Ishikawa (cell line): ENCODE data around the gene TMEM106B.

Experiments used
- CREB1 ChIP-seq: IDR thresholded peaks from 2 replicates; pipeline ENCODE4 v1.6.1; 2012; ENCODE audit warnings: low read depth
- EGR1 ChIP-seq: IDR thresholded peaks from 2 replicates; pipeline ENCODE4 v1.6.1; 2012
- EP300 ChIP-seq: IDR thresholded peaks from 2 replicates; pipeline ENCODE4 v1.6.1; 2012; ENCODE audit warnings: borderline replicate concordance
- MAX ChIP-seq: IDR thresholded peaks from 2 replicates; pipeline ENCODE4 v1.6.1; 2012
- NFIC ChIP-seq: IDR thresholded peaks from 2 replicates; pipeline ENCODE4 v1.6.1; 2012
- RAD21 ChIP-seq: IDR thresholded peaks from 2 replicates; pipeline ENCODE4 v1.6.1; 2012; ENCODE audit warnings: low read depth
- TEAD4 ChIP-seq: IDR thresholded peaks from 2 replicates; pipeline ENCODE4 v1.6.1; 2012
- USF1 ChIP-seq: IDR thresholded peaks from 2 replicates; pipeline ENCODE4 v1.6.1; 2012
- ZBTB7A ChIP-seq: IDR thresholded peaks from 2 replicates; pipeline ENCODE4 v1.6.1; 2012; ENCODE audit warnings: low read depth

- TF ChIP-seq MAX (no peak), RAD21 (no peak), EGR1 (no peak), TEAD4 (no peak), ZBTB7A (no peak), EP300 (no peak), NFIC (no peak), USF1 (no peak), CREB1 (no peak)
Observed at GRCh38 chr7:12234334-12234865, 23.3 kb downstream of the TMEM106B start.
